Ovary (tissue), 3 donors: ENCODE measurements around the gene CMTM4.

Source experiments
- EP300 ChIP-seq: sonication (generic); formaldehyde crosslinking; IDR thresholded peaks from one replicate; pipeline ENCODE4 v1.6.1; 2017; ENCODE audit warnings: antibody characterized with exemption
- POLR2A ChIP-seq: fragments of 450-650 bp; IDR thresholded peaks from one replicate; pipeline ENCODE4 v1.6.1; 2017; ENCODE audit warnings: antibody characterized with exemption, mild to moderate bottlenecking, moderate library complexity
- TF ChIP-seq, protein P1 (sequence below), 3 donors: fragments of 450-650 bp in 2 of 3; fragments of 200-600 bp in 1 of 3; IDR thresholded peaks; one replicate each; pipeline versions ENCODE4 v1.5.1 to v1.8.0; 2016 to 2022; ENCODE audit warnings: antibody characterized with exemption in 3 of 3, mild to moderate bottlenecking in 1 of 3
- donor health status: DM: no; HTN: no; CAD: no.

DNA sequence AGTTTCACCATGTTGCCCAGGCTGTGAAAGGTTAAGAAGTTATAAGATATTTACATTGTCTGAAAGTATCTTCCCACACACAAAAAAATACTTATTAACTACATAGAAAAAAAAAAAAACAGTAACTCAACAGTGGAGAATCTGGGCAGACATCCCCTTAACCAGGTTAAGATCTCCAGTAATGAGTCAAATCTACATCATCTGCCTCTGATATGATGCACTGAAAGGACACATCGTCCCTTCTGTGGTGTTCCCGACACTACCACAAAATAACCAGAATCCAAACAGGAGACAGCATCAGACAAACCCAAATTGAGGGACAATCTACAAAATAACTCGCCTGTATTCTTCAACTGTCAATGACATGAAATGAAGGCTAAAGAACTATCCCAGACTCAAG lies 40.0 kb downstream of the CMTM4 start:
- TF ChIP-seq, protein P1, sequence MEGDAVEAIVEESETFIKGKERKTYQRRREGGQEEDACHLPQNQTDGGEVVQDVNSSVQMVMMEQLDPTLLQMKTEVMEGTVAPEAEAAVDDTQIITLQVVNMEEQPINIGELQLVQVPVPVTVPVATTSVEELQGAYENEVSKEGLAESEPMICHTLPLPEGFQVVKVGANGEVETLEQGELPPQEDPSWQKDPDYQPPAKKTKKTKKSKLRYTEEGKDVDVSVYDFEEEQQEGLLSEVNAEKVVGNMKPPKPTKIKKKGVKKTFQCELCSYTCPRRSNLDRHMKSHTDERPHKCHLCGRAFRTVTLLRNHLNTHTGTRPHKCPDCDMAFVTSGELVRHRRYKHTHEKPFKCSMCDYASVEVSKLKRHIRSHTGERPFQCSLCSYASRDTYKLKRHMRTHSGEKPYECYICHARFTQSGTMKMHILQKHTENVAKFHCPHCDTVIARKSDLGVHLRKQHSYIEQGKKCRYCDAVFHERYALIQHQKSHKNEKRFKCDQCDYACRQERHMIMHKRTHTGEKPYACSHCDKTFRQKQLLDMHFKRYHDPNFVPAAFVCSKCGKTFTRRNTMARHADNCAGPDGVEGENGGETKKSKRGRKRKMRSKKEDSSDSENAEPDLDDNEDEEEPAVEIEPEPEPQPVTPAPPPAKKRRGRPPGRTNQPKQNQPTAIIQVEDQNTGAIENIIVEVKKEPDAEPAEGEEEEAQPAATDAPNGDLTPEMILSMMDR (IDR thresholded peaks at IDR 0.05): no peak
- no peak for TF ChIP-seq EP300
- no peak for TF ChIP-seq POLR2A
